GM18873 (cell line): ENCODE measurements around the gene CSKMT.

Source experiments
- ATAC-seq: cut with Tn5 transposase; IDR thresholded peaks from one replicate; pipeline ENCODE4 v1.9.1; 2021; ENCODE audit warnings: mild to moderate bottlenecking, moderate library complexity, moderate number of reproducible peaks; ENCODE audit not compliant: unreplicated experiment, low FRiP score

Gene CSKMT

DNA sequence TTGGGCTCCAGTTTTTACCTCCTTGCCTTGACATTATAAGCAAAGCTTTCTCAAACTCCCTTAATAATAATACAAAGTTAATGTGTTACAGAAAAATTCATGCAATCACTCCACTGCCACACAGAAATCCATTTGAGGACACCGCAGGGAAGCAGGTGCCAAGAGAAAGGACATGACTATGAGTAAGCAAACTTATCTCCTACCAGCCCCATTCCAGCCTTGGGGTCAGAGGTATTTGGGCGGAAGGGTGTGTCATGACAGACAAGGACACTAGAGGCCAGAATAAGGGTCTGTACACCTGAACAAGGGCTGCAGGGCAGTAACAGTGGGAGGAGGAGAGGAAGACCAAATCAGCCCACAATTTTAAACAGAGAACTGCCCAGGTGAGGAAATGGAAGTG, 48.2 kb downstream of the CSKMT start:
- no peak for ATAC-seq

DNA sequence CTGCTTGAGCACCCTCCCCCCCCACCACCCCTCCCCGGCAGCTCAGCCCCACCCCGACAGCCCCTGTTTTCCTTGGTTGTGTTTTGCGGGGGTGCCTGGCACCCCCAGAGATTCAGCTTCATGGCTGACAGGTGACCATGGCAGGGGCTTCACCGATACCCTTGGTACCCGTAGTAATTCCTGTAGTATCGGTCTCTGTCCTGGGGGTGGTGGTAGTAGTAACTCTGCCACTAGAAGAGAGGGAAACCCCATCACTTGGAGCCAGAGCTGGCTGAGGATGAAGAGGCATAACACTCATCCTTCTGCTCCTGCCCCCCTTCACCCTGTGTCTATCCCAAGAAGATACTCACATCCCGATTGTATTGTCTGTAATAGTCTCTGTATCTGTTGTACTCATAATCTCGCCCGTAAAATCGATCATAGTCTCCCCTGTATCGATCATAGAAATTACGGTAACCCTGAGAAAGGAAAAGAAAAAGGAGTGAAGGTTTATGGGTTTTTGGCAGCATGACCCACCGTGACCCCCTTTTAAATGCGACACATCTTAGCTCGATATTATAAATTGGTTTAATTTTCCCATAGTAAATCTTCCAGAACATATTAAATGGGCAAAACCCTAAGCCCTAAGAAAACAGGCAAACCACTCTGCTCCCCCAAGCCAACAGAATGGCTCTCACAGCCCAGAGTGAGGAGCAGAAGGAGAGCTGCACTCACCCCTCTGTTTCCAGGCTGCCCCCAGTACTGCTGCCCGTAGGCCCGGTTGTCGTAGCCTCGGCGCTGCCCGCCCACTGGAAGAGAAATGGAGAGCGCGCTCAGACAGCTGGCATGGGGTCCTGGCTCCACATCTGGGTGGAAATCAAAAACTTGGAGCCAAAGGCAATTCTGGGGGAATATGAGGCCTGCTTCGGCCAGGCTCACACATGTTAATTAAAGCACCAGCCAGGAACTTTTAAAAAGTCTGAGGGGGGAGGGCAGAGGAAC, 50.3 kb downstream of the CSKMT start:
- no peak for ATAC-seq

DNA sequence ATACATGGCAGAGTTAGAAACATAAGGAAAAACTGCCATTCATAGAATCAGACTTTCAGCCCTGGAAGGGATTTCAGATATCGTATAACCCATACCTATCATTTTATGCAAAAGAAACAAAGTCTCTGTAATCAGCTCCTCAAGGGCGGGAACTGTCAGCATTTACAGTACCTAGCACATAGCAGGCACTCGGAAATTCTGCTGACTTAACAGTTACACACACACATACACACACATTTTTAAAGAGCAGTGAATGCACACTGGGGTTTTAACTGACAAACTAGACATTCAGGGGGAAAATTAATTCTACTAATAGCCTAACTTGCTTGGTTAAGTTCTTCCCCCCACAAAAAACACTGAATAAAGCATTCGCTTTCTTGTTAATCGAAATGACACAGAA, 51.1 kb downstream of the CSKMT start:
- no peak for ATAC-seq

DNA sequence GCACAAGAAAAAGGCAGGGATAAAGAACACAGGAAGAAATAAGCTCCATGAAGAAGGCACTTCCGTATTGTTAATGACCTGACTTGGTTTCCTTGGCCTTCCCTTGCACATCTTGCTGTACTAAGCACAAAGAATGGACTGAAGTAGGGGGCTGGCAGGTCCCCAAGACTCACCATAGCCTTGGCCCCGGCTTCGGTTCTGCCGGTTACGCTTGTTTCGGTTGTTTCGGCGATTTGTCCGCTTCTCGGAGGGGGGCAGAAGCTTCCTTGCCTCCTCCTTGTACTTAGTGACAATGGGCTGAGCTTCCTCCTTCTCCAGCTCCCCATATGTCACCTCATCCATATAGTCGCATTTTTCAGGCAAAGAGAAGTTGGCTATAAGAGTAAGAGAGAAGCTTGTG, 51.7 kb downstream of the CSKMT start:
- no peak for ATAC-seq
